Tibial nerve (tissue), 4 donors: Measurements from ENCODE around the gene CFC1. TPM values are rescaled to one million over a fixed set of nuclear protein-coding genes. Genes with fewer than 3 reads are reported as not detected.
"Not testable (repeated sequence)": the region's sequence is repeated elsewhere in the genome, so short reads cannot be mapped to it uniquely, and the experiment has no call there.

ENCODE experiments used
- DNase-seq, 2 donors: peaks; one replicate each; pipeline ENCODE4 v3.0.0-alpha.2; 2019; ENCODE audit warnings: low spot score in 2 of 2
- H3K27ac ChIP-seq, 4 donors: fragments of 200-600 bp; sonication (generic) in 3 of 4; one replicate each; pipeline ENCODE4 v1.5.1; 2017 to 2019; ENCODE audit warnings: mild to moderate bottlenecking in 1 of 4
- H3K27me3 ChIP-seq, 2 donors: fragments of 200-600 bp; sonication (generic) in 1 of 2; one replicate each; pipeline versions ENCODE4 v1.5.1 to v1.6.0; 2017 to 2019
- H3K36me3 ChIP-seq, 3 donors: fragments of 200-600 bp; sonication (generic); one replicate each; pipeline ENCODE4 v1.5.1; 2018 to 2019
- H3K4me1 ChIP-seq, 4 donors: fragments of 200-600 bp; sonication (generic) in 3 of 4; one replicate each; pipeline ENCODE4 v1.5.1; 2017 to 2019
- H3K4me3 ChIP-seq, 4 donors: fragments of 200-600 bp; sonication (generic) in 3 of 4; one replicate each; pipeline ENCODE4 v1.5.1; 2017 to 2019; ENCODE audit warnings: mild to moderate bottlenecking in 1 of 4, moderate library complexity in 1 of 4
- H3K9me3 ChIP-seq, 4 donors: fragments of 200-600 bp; sonication (generic) in 3 of 4; one replicate each; pipeline ENCODE4 v1.5.1; 2017 to 2019
- WGBS, 2 donors: methylation state at CpG; one replicate each; pipeline ENCODE4 v1.1.5; 2018; 5-methylcytosine and 5-hydroxymethylcytosine counted together
- total RNA-seq, 4 donors: library from RNA; depleted of rRNA; stranded (reverse); fragments of >200 nt; gene quantifications; one replicate each; pipeline ENCODE4 v1.1.0, GENCODE V29; 2016

The CFC1 gene
- total RNA-seq = not detected

DNA sequence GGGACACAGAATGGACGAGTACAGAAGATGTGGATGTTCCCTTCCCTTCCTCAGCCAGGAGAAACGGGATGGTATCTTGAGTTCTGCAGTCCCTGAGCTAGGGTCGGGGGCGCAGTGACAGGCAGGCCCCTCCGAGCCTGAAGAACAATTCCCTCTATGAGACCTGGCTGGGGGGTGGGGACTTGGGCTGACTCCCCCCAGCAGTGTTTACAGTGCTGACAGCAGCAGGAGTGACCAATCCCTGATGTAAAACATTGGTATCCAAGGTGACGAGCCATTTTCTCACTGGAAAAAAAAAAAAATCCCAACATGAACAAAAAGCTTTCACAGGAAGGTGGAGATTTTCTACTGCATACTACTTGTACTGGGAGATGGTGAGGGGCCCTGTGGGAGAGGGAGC lies at the start of gene CFC1:
Gene CFC1, minus strand, starts transcription at position 183 of the 400 bp plus-strand sequence. CDS start 288 bp downstream, outside the sequence.
- not testable (repeated sequence) for DNase-seq, H3K27me3 ChIP-seq, H3K4me1 ChIP-seq, H3K36me3 ChIP-seq, H3K27ac ChIP-seq, H3K9me3 ChIP-seq, H3K4me3 ChIP-seq
- WGBS, 2 donors = no CpG with 5 or more reads among the region's 6 CpGs

DNA sequence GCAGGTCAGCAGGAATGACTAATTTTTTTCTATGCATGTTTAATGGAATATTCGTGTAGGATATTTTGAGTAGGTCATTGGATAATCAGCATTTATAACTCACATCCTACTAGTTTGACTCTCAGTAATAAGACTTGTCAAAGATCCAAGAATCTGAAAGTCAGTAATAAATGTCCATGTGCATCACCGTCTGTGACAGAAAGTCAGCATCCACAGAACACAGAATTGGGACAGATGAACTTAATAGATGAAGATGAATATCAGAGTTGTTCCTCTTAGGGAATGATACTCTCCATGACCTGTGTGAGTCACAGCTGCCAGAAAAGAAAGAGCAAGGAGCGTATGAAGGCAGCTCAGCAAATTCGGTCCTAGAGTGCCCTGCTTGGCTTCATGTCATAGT lies 42.3 kb upstream of the CFC1 start:
- not testable (repeated sequence) for H3K4me1 ChIP-seq, H3K9me3 ChIP-seq, H3K27me3 ChIP-seq, DNase-seq, H3K27ac ChIP-seq, H3K36me3 ChIP-seq, H3K4me3 ChIP-seq
- 29 to 38% methylated on average over 3 to 4 of the region's 4 CpGs for WGBS, 2 donors

DNA sequence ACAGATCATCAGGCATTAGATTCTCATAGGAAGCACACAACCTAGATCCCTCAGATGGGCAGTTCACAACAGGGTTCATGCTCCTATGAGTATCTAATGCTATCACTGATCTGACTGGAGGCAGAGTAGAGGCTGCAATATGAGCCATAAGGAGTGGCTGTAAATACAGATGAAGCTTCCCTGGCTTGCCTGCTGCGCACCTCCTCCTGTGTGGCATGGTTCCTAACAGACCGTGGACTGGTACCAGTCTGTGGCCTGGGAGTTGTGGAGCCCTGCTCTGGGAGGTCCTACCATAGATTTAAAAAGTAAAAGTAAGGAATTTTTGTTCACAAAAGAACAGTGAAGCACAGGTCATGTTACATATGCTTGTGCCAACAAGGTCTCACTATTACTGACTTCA lies 39.6 kb upstream of the CFC1 start:
- H3K4me3 ChIP-seq, H3K4me1 ChIP-seq, H3K9me3 ChIP-seq, H3K27ac ChIP-seq, H3K36me3 ChIP-seq, DNase-seq, H3K27me3 ChIP-seq: not testable (repeated sequence)
- WGBS, 2 donors = 78 to 92% methylated on average over 2 of the region's 2 CpGs

DNA sequence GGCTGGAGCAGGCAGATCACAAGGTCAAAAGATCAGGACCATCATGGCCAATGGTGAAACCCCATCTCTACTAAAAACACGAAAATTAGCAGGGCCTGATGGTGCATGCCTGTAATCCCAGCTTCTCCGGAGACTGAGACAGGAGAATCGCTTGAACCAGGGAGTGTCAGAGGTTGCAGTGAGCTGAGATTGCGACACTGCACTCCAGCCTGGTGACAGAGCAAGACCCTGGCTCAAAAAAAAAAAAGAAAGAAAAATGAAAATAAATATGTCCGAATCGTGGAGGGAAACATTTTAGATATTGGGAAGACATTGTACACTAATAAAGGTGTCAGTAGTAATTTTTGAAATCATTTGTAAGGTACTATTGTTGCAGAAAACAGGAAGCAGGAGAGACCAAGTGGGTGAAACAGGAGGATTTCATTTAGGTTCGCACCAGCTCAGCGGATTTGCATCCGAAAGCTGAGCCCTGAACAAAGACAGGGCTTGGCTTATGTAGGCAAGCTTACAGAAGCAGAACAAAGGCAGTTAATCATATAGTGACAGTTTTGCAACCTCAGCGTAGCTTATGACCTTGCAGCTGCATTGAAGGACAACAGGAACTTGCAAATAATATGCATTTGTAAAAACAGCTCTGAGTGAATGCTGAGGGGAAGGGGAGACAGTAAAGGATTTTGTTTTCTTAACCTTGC lies 29.6 kb upstream of the CFC1 start:
- H3K4me1 ChIP-seq, H3K36me3 ChIP-seq, H3K4me3 ChIP-seq, H3K9me3 ChIP-seq, DNase-seq, H3K27me3 ChIP-seq, H3K27ac ChIP-seq: not testable (repeated sequence)
- WGBS, 2 donors = 83 to 88% methylated on average over 9 of the region's 10 CpGs

DNA sequence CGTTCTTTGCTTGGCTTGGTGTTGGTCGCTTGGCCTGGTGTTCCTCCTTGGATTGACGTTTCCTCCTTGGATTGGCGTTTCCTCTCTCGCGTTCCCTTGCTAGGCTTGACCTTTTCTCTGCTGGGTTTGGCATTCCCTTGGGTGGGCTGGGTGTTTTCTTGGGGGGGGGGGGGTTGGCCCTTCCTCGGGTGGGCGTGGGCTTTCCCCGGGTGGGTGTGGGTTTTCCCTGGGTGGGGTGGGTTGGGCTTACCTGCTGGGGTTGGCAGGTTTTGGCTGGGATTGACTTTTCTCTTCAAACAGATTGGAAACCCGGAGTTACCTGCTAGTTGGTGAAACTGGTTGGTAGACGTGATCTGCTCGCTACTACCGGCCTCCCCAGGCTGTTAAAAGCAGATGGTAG lies 11.8 kb upstream of the CFC1 start, which contains the start of gene POTEJ:
Gene POTEJ, plus strand, starts transcription at position 301 of the 400 bp plus-strand sequence. Its CDS starts 93 bp downstream, at position 394.
- H3K27me3 ChIP-seq, DNase-seq, H3K4me3 ChIP-seq, H3K36me3 ChIP-seq, H3K4me1 ChIP-seq, H3K27ac ChIP-seq, H3K9me3 ChIP-seq: not testable (repeated sequence)
- WGBS, 2 donors = 100% methylated on average over 3 of the region's 13 CpGs; no CpG with 5 or more reads in 1 of the 2 donors

DNA sequence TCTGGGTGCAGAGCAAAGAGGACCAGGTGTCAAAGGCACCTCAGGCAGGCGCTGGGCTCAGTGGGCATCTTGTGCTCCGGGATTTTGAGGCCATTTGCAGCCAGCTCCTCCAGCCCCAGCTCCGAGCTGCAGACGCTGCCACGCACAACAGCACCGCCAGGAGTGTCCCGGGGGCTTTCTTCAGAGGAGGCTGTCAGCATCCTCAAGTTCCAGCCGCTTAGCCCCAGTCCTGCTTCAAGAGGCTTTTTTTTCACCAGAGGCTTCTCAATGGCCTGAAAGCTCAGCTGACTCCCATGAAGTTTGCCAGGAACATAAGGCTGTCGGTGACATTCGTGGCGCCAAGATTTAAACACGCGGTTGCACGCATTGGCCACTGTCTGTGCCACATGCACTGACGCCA lies 11.1 kb upstream of the CFC1 start:
- not testable (repeated sequence) for H3K36me3 ChIP-seq, H3K4me1 ChIP-seq, H3K4me3 ChIP-seq, H3K27ac ChIP-seq, H3K27me3 ChIP-seq, DNase-seq, H3K9me3 ChIP-seq
- WGBS, 2 donors = 87 to 93% methylated on average over 9 to 13 of the region's 15 CpGs

GRCh38 chr2:130609002-130609920 lies 9.9 kb upstream of the CFC1 start:
- WGBS, 2 donors = 46 to 64% methylated on average over 7 to 8 of the region's 28 CpGs

DNA sequence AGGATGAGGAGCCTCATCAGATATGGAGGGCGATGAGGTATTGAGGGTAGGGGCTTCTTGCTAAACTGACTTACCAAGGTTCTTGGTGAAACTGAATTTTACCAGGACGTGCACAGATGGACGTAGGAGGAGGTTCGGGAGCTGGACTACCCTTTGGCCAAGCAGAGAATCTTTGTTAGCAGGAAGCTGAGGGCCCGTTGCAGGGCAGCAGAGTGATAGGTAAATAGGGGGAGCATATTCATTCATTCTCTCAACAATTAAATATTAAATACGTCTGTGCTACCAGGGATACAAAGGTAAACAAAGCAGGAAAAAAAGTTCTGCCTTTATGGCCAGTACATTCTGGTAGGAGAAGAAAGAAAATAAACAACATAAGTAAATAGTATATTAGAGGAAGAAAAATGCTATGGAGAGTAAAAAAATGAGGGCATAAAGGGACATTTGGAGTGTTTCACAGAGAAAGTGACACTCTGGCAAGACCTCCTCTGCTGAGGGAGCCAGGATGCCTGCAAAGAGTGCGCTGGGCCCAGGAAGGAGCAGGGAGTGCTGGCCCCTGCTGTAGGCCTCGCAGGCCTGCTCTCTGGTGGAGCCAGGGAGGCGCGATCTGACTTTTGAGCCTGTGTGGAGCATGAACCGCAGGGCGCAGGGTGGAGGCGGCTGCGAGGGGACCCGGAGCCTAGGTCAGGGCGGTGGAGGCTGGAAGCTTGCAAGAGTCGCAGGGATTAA lies 9.1 kb upstream of the CFC1 start:
- H3K27ac ChIP-seq, H3K36me3 ChIP-seq, H3K27me3 ChIP-seq, H3K4me3 ChIP-seq, H3K4me1 ChIP-seq, DNase-seq, H3K9me3 ChIP-seq: not testable (repeated sequence)
- no CpG with 5 or more reads among the region's 17 CpGs for WGBS, 2 donors

More at GRCh38 chr2:130609002-130609920, 9.9 kb upstream of the CFC1 start:
- DNase-seq, H3K27me3 ChIP-seq, H3K36me3 ChIP-seq, H3K4me1 ChIP-seq, H3K9me3 ChIP-seq, H3K27ac ChIP-seq, H3K4me3 ChIP-seq: not testable (repeated sequence)

DNA sequence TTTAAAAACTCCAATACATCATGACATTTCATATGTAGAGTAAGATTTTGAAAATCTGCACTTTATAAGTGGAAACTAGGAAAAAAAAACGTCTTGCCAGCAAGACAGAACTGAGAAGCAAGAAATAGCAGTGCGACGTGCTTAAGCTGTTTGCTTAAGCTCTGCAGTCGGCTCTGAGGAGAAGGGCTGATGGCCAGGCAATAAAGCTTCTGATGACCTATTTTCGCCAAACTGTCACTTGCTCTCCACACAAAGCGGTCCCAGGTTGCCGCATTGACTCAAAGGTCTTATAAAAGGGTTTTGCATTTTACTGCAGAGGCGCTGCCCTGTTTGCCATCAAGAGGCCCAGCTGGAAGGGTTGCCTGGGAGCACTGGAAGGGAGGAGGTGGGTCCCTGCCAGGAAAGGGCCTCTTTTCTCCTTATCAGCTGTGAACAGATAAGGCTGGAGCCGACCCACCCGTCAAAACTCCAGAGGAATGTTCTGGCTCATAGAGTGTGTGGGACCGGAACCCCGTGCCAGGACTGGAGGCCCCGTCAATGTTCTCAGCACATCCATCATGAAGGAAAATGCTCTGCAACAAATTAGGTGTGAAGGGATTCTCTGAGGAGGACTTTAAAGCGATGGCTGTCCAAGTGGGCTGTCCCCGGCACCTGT lies 2.4 kb upstream of the CFC1 start:
- not testable (repeated sequence) for H3K27me3 ChIP-seq, H3K4me3 ChIP-seq, H3K36me3 ChIP-seq, H3K9me3 ChIP-seq, H3K27ac ChIP-seq, DNase-seq, H3K4me1 ChIP-seq
- WGBS, 2 donors = 23 to 29% methylated on average over 5 to 6 of the region's 15 CpGs

- WGBS, 2 donors = 75 to 81% methylated on average over 7 to 8 of the region's 9 CpGs
- H3K4me1 ChIP-seq, H3K36me3 ChIP-seq, DNase-seq, H3K9me3 ChIP-seq, H3K27me3 ChIP-seq, H3K27ac ChIP-seq, H3K4me3 ChIP-seq: not testable (repeated sequence)
These were observed 551 bp upstream of the CFC1 start for GRCh38 chr2:130599926-130600325.

DNA sequence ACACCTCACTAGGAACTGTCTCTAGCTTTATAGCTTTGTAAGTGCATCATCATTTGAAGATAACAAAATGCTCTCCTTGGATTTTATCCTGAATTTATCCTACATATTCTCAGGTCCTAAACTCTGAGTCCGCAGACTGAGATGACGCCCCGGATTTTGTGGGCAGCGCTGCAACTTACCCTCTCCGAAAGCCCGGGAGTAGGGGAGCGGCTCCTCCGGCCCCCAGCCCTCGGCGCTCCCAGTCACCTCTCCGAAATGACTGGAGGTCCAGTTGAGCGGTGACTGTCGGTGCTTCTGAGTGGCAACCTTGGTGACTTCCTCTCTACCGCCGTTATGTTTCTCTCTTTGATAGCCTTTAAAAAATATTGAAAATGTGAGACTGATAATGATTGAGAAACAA lies 912 bp downstream of the CFC1 start:
- not testable (repeated sequence) for H3K4me3 ChIP-seq, H3K4me1 ChIP-seq, H3K36me3 ChIP-seq, DNase-seq, H3K9me3 ChIP-seq, H3K27ac ChIP-seq, H3K27me3 ChIP-seq
- WGBS, 2 donors = 22 to 34% methylated on average over 10 to 13 of the region's 15 CpGs

DNA sequence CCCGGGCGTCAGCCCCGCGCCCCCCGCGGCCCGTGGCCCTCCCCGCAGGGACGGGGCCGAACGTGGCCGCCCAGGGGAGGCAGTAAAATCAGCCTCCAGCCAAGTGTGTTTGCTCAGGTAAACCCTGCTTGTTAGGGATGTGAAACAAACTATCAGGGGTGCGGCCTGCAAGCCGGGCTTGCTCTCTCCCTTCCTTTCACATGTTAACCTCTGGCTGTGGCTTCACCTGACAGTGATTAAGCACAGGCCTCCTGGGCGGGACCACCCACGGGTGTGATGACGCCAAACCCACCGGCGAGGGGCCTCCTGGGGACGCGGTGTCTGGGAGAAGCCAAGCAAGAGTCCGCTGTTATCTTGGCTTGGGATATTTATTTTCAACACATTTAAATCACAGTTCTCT lies 1.4 kb downstream of the CFC1 start:
- no CpG with 5 or more reads among the region's 22 CpGs for WGBS, 2 donors
- not testable (repeated sequence) for H3K4me3 ChIP-seq, H3K4me1 ChIP-seq, DNase-seq, H3K36me3 ChIP-seq, H3K27ac ChIP-seq, H3K9me3 ChIP-seq, H3K27me3 ChIP-seq

- not testable (repeated sequence) for H3K9me3 ChIP-seq, H3K4me1 ChIP-seq, H3K36me3 ChIP-seq, H3K27ac ChIP-seq, H3K27me3 ChIP-seq, H3K4me3 ChIP-seq, DNase-seq
- WGBS, 2 donors = 50 to 80% methylated on average over 2 of the region's 6 CpGs
These were observed 2.6 kb downstream of the CFC1 start for GRCh38 chr2:130596757-130597156.
